H9 (cell line): ENCODE results near the gene MYO1D. TPM values are rescaled to one million over a fixed set of nuclear protein-coding genes. Genes with fewer than 3 reads are reported as not detected.

ENCODE experiments used
- DNase-seq: peaks from one replicate; pipeline ENCODE4 v3.0.0-alpha.2; 2017
- H2AFZ ChIP-seq: one replicate; pipeline ENCODE4 v1.6.1; 2013; ENCODE audit warnings: mild to moderate bottlenecking, low read length, control low read depth, moderate library complexity
- H2AK5ac ChIP-seq: 2 replicates; pipeline ENCODE4 v1.6.1; 2013; ENCODE audit warnings: low read length, control low read depth, mixed read lengths; ENCODE audit not compliant: insufficient read length
- H2BK120ac ChIP-seq: one replicate; pipeline ENCODE4 v1.6.1; 2013; ENCODE audit warnings: low read depth, mild to moderate bottlenecking, low read length, control low read depth, inconsistent platforms; ENCODE audit not compliant: poor library complexity, severe bottlenecking
- H2BK12ac ChIP-seq: 2 replicates; pipeline ENCODE4 v1.6.1; 2013; ENCODE audit warnings: low read length, control low read depth, mixed read lengths, low read depth; ENCODE audit not compliant: insufficient read length
- H2BK15ac ChIP-seq: 2 replicates; pipeline ENCODE4 v1.6.1; 2013; ENCODE audit warnings: low read depth, low read length, control low read depth
- H2BK20ac ChIP-seq: one replicate; pipeline ENCODE4 v1.6.1; 2013; ENCODE audit warnings: low read depth, mild to moderate bottlenecking, low read length, control low read depth, inconsistent platforms; ENCODE audit not compliant: poor library complexity, severe bottlenecking
- H2BK5ac ChIP-seq: 2 replicates; pipeline ENCODE4 v1.6.1; 2013; ENCODE audit warnings: low read length, control low read depth, mixed read lengths; ENCODE audit not compliant: insufficient read length
- H3K14ac ChIP-seq: 2 replicates; pipeline ENCODE4 v1.6.1; 2013; ENCODE audit warnings: low read length, control low read depth; ENCODE audit not compliant: insufficient read depth
- H3K18ac ChIP-seq: 2 replicates; pipeline ENCODE4 v1.6.1; 2013; ENCODE audit warnings: low read depth, mild to moderate bottlenecking, mixed read lengths, low read length, control low read depth; ENCODE audit not compliant: insufficient read length
- H3K23ac ChIP-seq: 2 replicates; pipeline ENCODE4 v1.6.1; 2013; ENCODE audit warnings: low read length, control low read depth, mixed read lengths, low read depth; ENCODE audit not compliant: insufficient read length
- H3K23me2 ChIP-seq: 2 replicates; pipeline ENCODE4 v1.6.1; 2013; ENCODE audit warnings: low read depth, mild to moderate bottlenecking, mixed read lengths, low read length, control low read depth; ENCODE audit not compliant: insufficient read length, poor library complexity, severe bottlenecking
- H3K27ac ChIP-seq: 2 replicates; pipeline ENCODE4 v1.5.1; 2013; ENCODE audit warnings: low read length, control low read depth, mixed read lengths, low read depth; ENCODE audit not compliant: insufficient read length
- H3K27me3 ChIP-seq: 2 replicates; pipeline ENCODE4 v1.6.1; 2013; ENCODE audit warnings: low read length, control low read depth, inconsistent platforms; ENCODE audit not compliant: insufficient read depth
- H3K4ac ChIP-seq: 2 replicates; pipeline ENCODE4 v1.6.1; 2013; ENCODE audit warnings: low read depth, mild to moderate bottlenecking, control low read depth, inconsistent platforms, low read length, moderate library complexity
- H3K4me1 ChIP-seq: 2 replicates; pipeline ENCODE4 v1.6.1; 2013; ENCODE audit warnings: low read length, control low read depth, inconsistent platforms; ENCODE audit not compliant: insufficient read depth
- H3K4me2 ChIP-seq: 2 replicates; pipeline ENCODE4 v1.6.1; 2013; ENCODE audit warnings: low read length, control low read depth, mixed read lengths; ENCODE audit not compliant: insufficient read length, insufficient read depth
- H3K56ac ChIP-seq: 2 replicates; pipeline ENCODE4 v1.6.1; 2013; ENCODE audit warnings: low read depth, mild to moderate bottlenecking, mixed read lengths, low read length, control low read depth; ENCODE audit not compliant: insufficient read length
- H3K79me1 ChIP-seq: 2 replicates; pipeline ENCODE4 v1.6.1; 2013; ENCODE audit warnings: low read depth, mild to moderate bottlenecking, moderate library complexity, low read length, control low read depth, inconsistent platforms; ENCODE audit not compliant: insufficient read depth, poor library complexity, severe bottlenecking
- H3K79me2 ChIP-seq: 2 replicates; pipeline ENCODE4 v1.6.1; 2013; ENCODE audit warnings: low read length, control low read depth, inconsistent platforms; ENCODE audit not compliant: insufficient read depth
- H3K9ac ChIP-seq: 2 replicates; pipeline ENCODE4 v1.6.1; 2013; ENCODE audit warnings: low read length, control low read depth, mixed read lengths; ENCODE audit not compliant: insufficient read length; ENCODE audit errors: extremely low read depth
- H3K9me3 ChIP-seq: one replicate; pipeline ENCODE4 v1.6.1; 2013; ENCODE audit warnings: low read depth, low read length, inconsistent platforms; ENCODE audit not compliant: control insufficient read depth
- H3T11ph ChIP-seq: one replicate; pipeline ENCODE4 v1.6.1; 2013; ENCODE audit warnings: mild to moderate bottlenecking, low read length, control low read depth, inconsistent platforms
- H4K20me1 ChIP-seq: one replicate; pipeline ENCODE4 v1.6.1; 2013; ENCODE audit not compliant: control insufficient read depth, insufficient read length, insufficient read depth
- H4K5ac ChIP-seq: 2 replicates; pipeline ENCODE4 v1.6.1; 2013; ENCODE audit warnings: low read depth, mild to moderate bottlenecking, mixed read lengths, low read length, control low read depth; ENCODE audit not compliant: insufficient read length
- H4K8ac ChIP-seq: replicated peaks from 2 replicates; pipeline ENCODE4 v1.6.1; 2013; ENCODE audit warnings: low read length, control low read depth, mixed read lengths, low read depth; ENCODE audit not compliant: insufficient read length
- H4K91ac ChIP-seq: 2 replicates; pipeline ENCODE4 v1.6.1; 2013; ENCODE audit warnings: low read depth, mild to moderate bottlenecking, moderate library complexity, mixed read lengths, low read length, control low read depth; ENCODE audit not compliant: insufficient read length
- H3K27ac Mint-ChIP-seq, 3 experiments: 2 replicates in 2 of 3; 3 replicates in 1 of 3; pipeline ENCODE4 v1.8.0; 2020 to 2021; ENCODE audit warnings: mixed read lengths in 3 of 3, mild to moderate bottlenecking in 1 of 3, moderate library complexity in 1 of 3
- H3K27me3 Mint-ChIP-seq: 2 replicates; pipeline ENCODE4 v1.8.0; 2021; ENCODE audit warnings: low read depth, mild to moderate bottlenecking, moderate library complexity, mixed read lengths
- H3K36me3 Mint-ChIP-seq, 3 experiments: 2 replicates in 2 of 3; 3 replicates in 1 of 3; pipeline ENCODE4 v1.8.0; 2020 to 2021; ENCODE audit warnings: low read depth in 3 of 3, mixed read lengths in 3 of 3; ENCODE audit not compliant: insufficient read depth in 1 of 3
- H3K4me1 Mint-ChIP-seq, 2 experiments: 2 replicates each; pipeline ENCODE4 v1.8.0; 2020; ENCODE audit warnings: mixed read lengths in 2 of 2
- H3K4me3 Mint-ChIP-seq, 2 experiments: 2 replicates in 1 of 2; 3 replicates in 1 of 2; pipeline ENCODE4 v1.8.0; 2020 to 2021; ENCODE audit warnings: mild to moderate bottlenecking in 2 of 2, mixed read lengths in 2 of 2, moderate library complexity in 1 of 2
- H3K9me3 Mint-ChIP-seq, 2 experiments: 2 replicates in 1 of 2; 3 replicates in 1 of 2; pipeline ENCODE4 v1.8.0; 2020; ENCODE audit warnings: mild to moderate bottlenecking in 2 of 2, mixed read lengths in 2 of 2, moderate library complexity in 1 of 2
- WGBS: extraction: QIAGEN DNeasy Blood & Tissue Kit; methylation state at CpG from one replicate; pipeline ENCODE4 v1.1.7; 2013; ENCODE audit warnings: missing lambda C conversion rate, low lambda C conversion rate, mixed read lengths; ENCODE audit not compliant: insufficient read length; ENCODE audit errors: extremely low coverage; 5-methylcytosine and 5-hydroxymethylcytosine counted together
- total RNA-seq: library from RNA; stranded (reverse); gene quantifications from 2 replicates; pipeline ENCODE4 v1.2.1, GENCODE V29; 2021
- TF ChIP-seq, protein P1 (sequence below): fragments of 200-600 bp; sonication (generic); conservative IDR thresholded peaks from 3 replicates; pipeline ENCODE4 v1.8.0; 2021; ENCODE audit warnings: antibody characterized with exemption, mild to moderate bottlenecking

The MYO1D gene
- total RNA-seq, 1 experiment from 2014 or later, result 19.0 TPM

GRCh38 chr17:32512328-32512727 lies 364.6 kb downstream of the MYO1D start:
- Histone ChIP-seq H3K4me2 (no peak overlapping the region), H3K27ac (no peak overlapping the region), H2AFZ (no peak overlapping the region), H3K79me2 (no peaks in the 10 kb centered on the region), H3K9me3 (no peaks in the 10 kb centered on the region), H4K91ac (no peak overlapping the region), H3T11ph (no peak overlapping the region), H2BK20ac (no peak overlapping the region), H3K79me1 (no peaks in the 10 kb centered on the region), H4K20me1 (no peaks in the 10 kb centered on the region), H3K14ac (no peak overlapping the region), H2BK5ac (no peak overlapping the region), H3K9ac (no peak overlapping the region), H3K27me3 (no peaks in the 10 kb centered on the region), H3K56ac (no peak overlapping the region), H4K8ac (no peak overlapping the region), H2BK120ac (no peak overlapping the region), H4K5ac (no peak overlapping the region), H3K23ac (no peak overlapping the region), H3K4me1 (peaks cover 3% of the 10 kb centered on the region; the same call in 1 of the 2 replicates), H3K23me2 (no peaks in the 10 kb centered on the region), H2AK5ac (no peak overlapping the region), H3K18ac (no peak overlapping the region), H2BK12ac (no peak overlapping the region), H3K4ac (no peak overlapping the region), H2BK15ac (no peak overlapping the region)
- no peak for DNase-seq
- TF ChIP-seq, protein P1, sequence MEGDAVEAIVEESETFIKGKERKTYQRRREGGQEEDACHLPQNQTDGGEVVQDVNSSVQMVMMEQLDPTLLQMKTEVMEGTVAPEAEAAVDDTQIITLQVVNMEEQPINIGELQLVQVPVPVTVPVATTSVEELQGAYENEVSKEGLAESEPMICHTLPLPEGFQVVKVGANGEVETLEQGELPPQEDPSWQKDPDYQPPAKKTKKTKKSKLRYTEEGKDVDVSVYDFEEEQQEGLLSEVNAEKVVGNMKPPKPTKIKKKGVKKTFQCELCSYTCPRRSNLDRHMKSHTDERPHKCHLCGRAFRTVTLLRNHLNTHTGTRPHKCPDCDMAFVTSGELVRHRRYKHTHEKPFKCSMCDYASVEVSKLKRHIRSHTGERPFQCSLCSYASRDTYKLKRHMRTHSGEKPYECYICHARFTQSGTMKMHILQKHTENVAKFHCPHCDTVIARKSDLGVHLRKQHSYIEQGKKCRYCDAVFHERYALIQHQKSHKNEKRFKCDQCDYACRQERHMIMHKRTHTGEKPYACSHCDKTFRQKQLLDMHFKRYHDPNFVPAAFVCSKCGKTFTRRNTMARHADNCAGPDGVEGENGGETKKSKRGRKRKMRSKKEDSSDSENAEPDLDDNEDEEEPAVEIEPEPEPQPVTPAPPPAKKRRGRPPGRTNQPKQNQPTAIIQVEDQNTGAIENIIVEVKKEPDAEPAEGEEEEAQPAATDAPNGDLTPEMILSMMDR, result no peak
- Mint-ChIP-seq H3K36me3 (no peaks in the 10 kb centered on the region), H3K27ac (no peak overlapping the region), H3K27me3 (no peaks in the 10 kb centered on the region), H3K4me3 (no peak overlapping the region), H3K9me3 (no peaks in the 10 kb centered on the region), H3K4me1 (peaks cover 28 to 37% of the 10 kb centered on the region in 2 experiments)
- no CpG with 5 or more reads among the region's 2 CpGs for WGBS
